A673 (cell line): Measurements from ENCODE around the gene ANKS1B. TPM values are rescaled to one million over a fixed set of nuclear protein-coding genes. Genes with fewer than 3 reads are reported as not detected.
A peak's percentile ranks its signal among the peaks of the same experiment; 100 is the strongest.

Experiments used
- BruUV-seq: library from RNA; stranded (reverse); fragments of 400-500 nt; replicated peaks from 2 replicates; lab custom pipeline; 2021; lab: Mats Ljungman, UMichigan
- CTCF ChIA-PET: fragments of 300-600 bp; sonication (Branson Sonifier 250); formaldehyde crosslinking; loops from one replicate; lab custom pipeline; 2022; ENCODE audit warnings: antibody characterized with exemption; lab: Charles Lee
- POLR2A ChIA-PET: fragments of 300-600 bp; sonication (Branson Sonifier 250); formaldehyde crosslinking; loops from one replicate; lab custom pipeline; 2022; ENCODE audit warnings: antibody characterized with exemption; ENCODE audit not compliant: low non-redundant PET; lab: Charles Lee
- DNase-seq: peaks from one replicate; pipeline ENCODE4 v3.0.0-alpha.2; 2015; ENCODE audit warnings: low spot score
- H3K27ac ChIP-seq: fragments of 200-600 bp; sonication (generic); 2 replicates; pipeline ENCODE4 v1.5.1; 2016; ENCODE audit warnings: mixed run types, low read depth, mild to moderate bottlenecking, mixed read lengths, antibody characterized with exemption, low read length; ENCODE audit not compliant: poor library complexity, severe bottlenecking
- H3K27me3 ChIP-seq: fragments of 200-600 bp; sonication (generic); replicated peaks from 2 replicates; pipeline ENCODE4 v1.6.1; 2017; ENCODE audit warnings: mixed run types, low read depth, mild to moderate bottlenecking, mixed read lengths, antibody characterized with exemption, low read length; ENCODE audit not compliant: insufficient read depth, poor library complexity
- H3K36me3 ChIP-seq: fragments of 200-600 bp; sonication (generic); 2 replicates; pipeline ENCODE4 v1.6.1; 2016; ENCODE audit warnings: mixed run types, mild to moderate bottlenecking, mixed read lengths, antibody characterized with exemption, low read length; ENCODE audit not compliant: insufficient read depth, poor library complexity, severe bottlenecking
- H3K4me1 ChIP-seq: fragments of 200-600 bp; sonication (generic); 2 replicates; pipeline ENCODE4 v1.6.1; 2017; ENCODE audit warnings: mixed run types, mild to moderate bottlenecking, mixed read lengths, antibody characterized with exemption, low read length; ENCODE audit not compliant: insufficient read depth, poor library complexity, severe bottlenecking
- H3K4me3 ChIP-seq: fragments of 200-600 bp; sonication (generic); 2 replicates; pipeline ENCODE4 v1.5.1; 2016; ENCODE audit warnings: low read depth, mixed run types, mild to moderate bottlenecking, mixed read lengths, low read length; ENCODE audit not compliant: poor library complexity, severe bottlenecking
- H3K9me3 ChIP-seq: fragments of 200-600 bp; sonication (generic); 2 replicates; pipeline ENCODE4 v1.6.1; 2016; ENCODE audit warnings: mixed run types, low read depth, mild to moderate bottlenecking, mixed read lengths, antibody characterized with exemption, low read length; ENCODE audit not compliant: poor library complexity, severe bottlenecking
- CTCF ChIP-seq: fragments of 300-800, 200-600 bp; sonication (generic); conservative IDR thresholded peaks from 2 replicates; pipeline ENCODE4 v1.5.1; 2017; ENCODE audit warnings: low read depth, mild to moderate bottlenecking, antibody characterized with exemption, low read length, moderate library complexity, mixed read lengths
- EZH2 ChIP-seq: fragments of 200-600 bp; sonication (generic); IDR thresholded peaks from 2 replicates; pipeline ENCODE4 v1.6.1; 2017; ENCODE audit warnings: borderline replicate concordance, low read depth, mild to moderate bottlenecking, mixed read lengths, antibody characterized with exemption, low read length; ENCODE audit not compliant: poor library complexity, severe bottlenecking
- intact Hi-C: fragments of 100-400 bp; cut with micrococcal nuclease; formaldehyde crosslinking; loops from one replicate; pipeline ENCODE4 v1.10.0; 2022; ENCODE audit not compliant: unreplicated experiment
- total RNA-seq: library from RNA; stranded (reverse); gene quantifications from 2 replicates; pipeline ENCODE4 v1.2.3, GENCODE V29; 2021

Gene ANKS1B
- total RNA-seq, 1 experiment from 2014 or later: 0.99 TPM

DNA sequence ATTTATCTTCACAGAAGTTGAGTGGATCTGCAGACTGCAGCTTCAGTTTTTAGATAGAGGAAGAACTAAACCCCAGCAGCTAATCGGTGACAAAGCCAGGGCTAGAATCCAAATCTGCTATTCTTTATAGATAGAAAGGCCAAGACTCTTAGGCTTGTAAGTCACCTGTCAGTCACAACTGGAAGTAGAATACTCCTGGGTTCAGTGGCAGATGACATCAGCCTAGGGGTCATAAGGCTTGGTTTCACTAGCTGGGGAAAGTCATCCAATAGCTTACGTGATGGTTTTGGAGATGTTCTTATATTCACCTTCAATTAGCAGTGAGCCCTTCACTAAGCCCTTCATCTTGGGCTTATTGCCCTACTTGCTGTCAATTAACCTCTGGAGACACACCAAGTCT is 1246.2 kb downstream of the ANKS1B start:
- POLR2A ChIA-PET: no interaction called here
- H3K36me3 ChIP-seq: no peaks in the 10 kb centered on the region
- H3K9me3 ChIP-seq: no peaks in the 10 kb centered on the region
- peaks cover 14% of the 10 kb centered on the region for H3K4me1 ChIP-seq
- H3K4me3 ChIP-seq: no peak overlapping the region
- no peak for DNase-seq
- no TSS peak for BruUV-seq
- H3K27ac ChIP-seq: no peak overlapping the region
- intact Hi-C loops: no loop called here
- TF ChIP-seq EZH2 (no peak), CTCF (no peak)
- CTCF ChIA-PET: no interaction called here
- no peaks in the 10 kb centered on the region for H3K27me3 ChIP-seq

DNA sequence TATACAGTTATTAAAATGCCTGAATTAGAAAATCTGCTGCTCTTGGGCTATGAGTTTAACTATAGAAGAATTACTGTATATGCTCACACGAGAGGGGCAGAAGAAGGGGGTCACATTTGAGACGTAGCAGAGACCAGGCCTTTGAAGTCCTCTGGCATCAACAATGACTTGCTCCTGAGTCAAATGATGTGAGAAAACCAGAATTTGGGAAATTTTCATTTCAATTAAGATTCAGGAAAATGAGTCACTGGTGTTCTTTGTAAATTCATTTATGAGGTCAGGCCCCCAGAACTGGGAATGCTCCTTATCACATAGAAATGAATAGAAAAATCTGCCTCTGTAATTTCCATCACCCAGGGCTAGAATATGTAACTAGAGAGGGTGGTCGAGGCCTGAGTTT is 1246.7 kb downstream of the ANKS1B start:
- peak; percentile 29 for DNase-seq
- intact Hi-C loops: no loop called here
- no TSS peak for BruUV-seq
- POLR2A ChIA-PET: no interaction called here
- CTCF ChIA-PET: no interaction called here
- Histone ChIP-seq H3K27ac (no peak overlapping the region), H3K9me3 (no peaks in the 10 kb centered on the region), H3K4me3 (no peak overlapping the region), H3K36me3 (no peaks in the 10 kb centered on the region), H3K4me1 (peaks cover 14% of the 10 kb centered on the region), H3K27me3 (no peaks in the 10 kb centered on the region)
- TF ChIP-seq EZH2 (no peak), CTCF (no peak)

- H3K9me3 ChIP-seq: no peaks in the 10 kb centered on the region
- no peaks in the 10 kb centered on the region for H3K36me3 ChIP-seq
- peaks cover 10% of the 10 kb centered on the region for H3K4me1 ChIP-seq
- BruUV-seq: no TSS peak
- POLR2A ChIA-PET: interaction anchor here (0.6 kb wide), 1 partner anchor 13 kb away, joined by 3 read pairs; no protein-coding TSS in a partner anchor
- no peak overlapping the region for H3K27ac ChIP-seq
- intact Hi-C loops: no loop called here
- H3K27me3 ChIP-seq: no peaks in the 10 kb centered on the region
- CTCF ChIA-PET: no interaction called here
- no peak for TF ChIP-seq CTCF
- no peak for TF ChIP-seq EZH2
- no peak overlapping the region for H3K4me3 ChIP-seq
- no peak for DNase-seq
Measured at GRCh38 chr12:98737322-98737712, 1247.4 kb downstream of the ANKS1B start.
